ENCODE data around the gene FAM168B.

GRCh38 chr2:131029812-131030211, 63.4 kb downstream of the FAM168B start:
- TF ChIP-seq ZFP3 (CRISPR knock-in tag; IDR thresholded peaks at IDR 0.05) (no peak), ZNF8 (CRISPR knock-in tag; IDR thresholded peaks at IDR 0.05) (no peak)
